SH-SY5Y (cell line): ENCODE results near the gene RABGEF1.

Experiments
- GATA2 ChIP-seq: IDR thresholded peaks from 2 replicates; pipeline ENCODE4 v1.6.1; 2011; ENCODE audit warnings: mild to moderate bottlenecking, low read depth, low read length
- GATA3 ChIP-seq: IDR thresholded peaks from 2 replicates; pipeline ENCODE4 v1.6.1; 2011; ENCODE audit warnings: low read depth, mild to moderate bottlenecking, low read length, moderate library complexity

- no peak for TF ChIP-seq GATA2
- TF ChIP-seq GATA3, result no peak
These were observed 5.4 kb upstream of the RABGEF1 start for GRCh38 chr7:66735154-66735553.
